GM12878 (cell line): ENCODE results near the gene COL18A1. TPM values are rescaled to one million over a fixed set of nuclear protein-coding genes. Genes with fewer than 3 reads are reported as not detected.

Experiments used
- ATAC-seq: fragments of 200-7000 bp; cut with Tn5 transposase; 3 replicates; pipeline ENCODE4 v1.9.1; 2020; ENCODE audit warnings: mild to moderate bottlenecking, moderate library complexity
- BruUV-seq: library from RNA; stranded (reverse); fragments of 400-500 nt; replicated peaks from 2 replicates; lab custom pipeline; 2021; lab: Mats Ljungman, UMichigan
- CTCF ChIA-PET: fragments of 300-600 bp; sonication (Branson Sonifier 250); formaldehyde crosslinking; extraction: SDS; loops from one replicate; lab custom pipeline; 2021; ENCODE audit warnings: inconsistent platforms; lab: Yijun Ruan, JAX
- POLR2A ChIA-PET: fragments of 350-600 bp; formaldehyde crosslinking; extraction: SDS; loops from one replicate; lab custom pipeline; 2021; ENCODE audit warnings: inconsistent platforms; lab: Charles Lee
- RAD21 ChIA-PET: fragments of 300-600 bp; sonication (Branson Sonifier 250); formaldehyde crosslinking; loops from one replicate; lab custom pipeline; 2023; ENCODE audit warnings: antibody characterized with exemption; ENCODE audit not compliant: unreplicated experiment; lab: Charles Lee
- SMC1A ChIA-PET: fragments of 300-600 bp; sonication (Branson Sonifier 250); formaldehyde crosslinking; loops from one replicate; lab custom pipeline; 2023; ENCODE audit not compliant: unreplicated experiment, uncharacterized antibody; lab: Charles Lee
- DNase-seq: peaks from one replicate; pipeline ENCODE4 v3.0.0-alpha.2; 2011; ENCODE audit warnings: low read depth, low spot score
- FAIRE-seq: peaks from 3 replicates; lab custom pipeline; 2011; peaks lifted over from hg19 to GRCh38; lab: Jason Lieb, UNC
- H2AFZ ChIP-seq: 2 replicates; pipeline ENCODE4 v1.6.0; 2011; ENCODE audit warnings: low read depth, low read length, control low read depth; ENCODE audit not compliant: control insufficient read depth
- H3K27ac ChIP-seq: 2 replicates; pipeline ENCODE4 v1.5.1; 2011; ENCODE audit warnings: control low read depth; ENCODE audit not compliant: control insufficient read depth, insufficient read depth
- H3K27me3 ChIP-seq, 2 experiments: replicated peaks in 1 of 2; 2 replicates each; pipeline versions ENCODE4 v1.6.0 to v1.6.1; 2011; ENCODE audit warnings: low read length in 1 of 2; ENCODE audit not compliant: control insufficient read depth in 2 of 2, insufficient read depth in 2 of 2
- H3K36me3 ChIP-seq, 2 experiments: 2 replicates each; pipeline ENCODE4 v1.5.1; 2011; ENCODE audit warnings: low read length in 1 of 2; ENCODE audit not compliant: control insufficient read depth in 2 of 2, insufficient read depth in 2 of 2
- H3K4me1 ChIP-seq: 2 replicates; pipeline ENCODE4 v1.6.1; 2011; ENCODE audit warnings: mild to moderate bottlenecking, low read length, moderate library complexity, mixed read lengths; ENCODE audit not compliant: control insufficient read depth, insufficient read depth
- H3K4me2 ChIP-seq: 2 replicates; pipeline ENCODE4 v1.6.0; 2011; ENCODE audit warnings: control low read depth; ENCODE audit not compliant: control insufficient read depth, insufficient read depth
- H3K4me3 ChIP-seq: fragments of 200-600 bp; sonication (generic); 2 replicates; pipeline ENCODE4 v1.5.1; 2016
- H3K79me2 ChIP-seq: 2 replicates; pipeline ENCODE4 v1.6.0; 2011; ENCODE audit warnings: low read length; ENCODE audit not compliant: control insufficient read depth, insufficient read depth
- H3K9ac ChIP-seq: 2 replicates; pipeline ENCODE4 v1.8.0; 2011; ENCODE audit warnings: low read length, control low read depth, mixed read lengths; ENCODE audit not compliant: control insufficient read depth, insufficient read depth
- H3K9me3 ChIP-seq: replicated peaks from 3 replicates; pipeline ENCODE4 v1.5.1; 2011; ENCODE audit warnings: mild to moderate bottlenecking, low read length; ENCODE audit not compliant: control insufficient read depth, insufficient read depth
- H4K20me1 ChIP-seq: 2 replicates; pipeline ENCODE4 v1.6.0; 2011; ENCODE audit not compliant: control insufficient read depth, insufficient read depth
- KAT2A ChIP-seq: conservative IDR thresholded peaks from 2 replicates; pipeline ENCODE4 v1.6.1; 2011; ENCODE audit warnings: low read depth, low read length; ENCODE audit not compliant: control insufficient read depth
- POLR2A ChIP-seq: IDR thresholded peaks from 2 replicates; pipeline ENCODE4 v1.6.1; 2011; ENCODE audit warnings: low read depth, mild to moderate bottlenecking, low read length
- SREBF2 ChIP-seq: IDR thresholded peaks from 2 replicates; pipeline ENCODE4 v1.6.1; 2012; ENCODE audit warnings: mild to moderate bottlenecking, low read length
- STAT3 ChIP-seq: IDR thresholded peaks from 2 replicates; pipeline ENCODE4 v1.6.1; 2011; ENCODE audit warnings: low read depth, low read length, improper control_type of control experiment
- ZNF207 ChIP-seq: fragments of 450-650 bp; IDR thresholded peaks from 2 replicates; pipeline ENCODE4 v1.6.1; 2014; ENCODE audit warnings: antibody characterized with exemption, mild to moderate bottlenecking, borderline replicate concordance
- ZSCAN29 ChIP-seq: fragments of 450-650 bp; IDR thresholded peaks from 2 replicates; pipeline ENCODE4 v1.6.1; 2017; ENCODE audit warnings: mild to moderate bottlenecking, moderate library complexity
- WGBS: methylation state at CpG from one replicate; pipeline ENCODE4 v1.1.6; 2016; ENCODE audit warnings: low lambda C conversion rate; ENCODE audit not compliant: insufficient replicate concordance, insufficient coverage; ENCODE audit errors: missing lambda C conversion rate; 5-methylcytosine and 5-hydroxymethylcytosine counted together
- in situ Hi-C: fragments of 300-500 bp; cut with MboI; formaldehyde crosslinking; loops from 9 replicates; pipeline ENCODE4 v1.14.3; 2018; ENCODE audit warnings: mixed read lengths
- intact Hi-C: fragments of 100-400 bp; cut with micrococcal nuclease; formaldehyde crosslinking; loops from one replicate; pipeline ENCODE4 v1.14.2; 2022; ENCODE audit not compliant: unreplicated experiment
- polyA plus RNA-seq, 11 experiments: library from polyadenylated mRNA; depleted of rRNA in 4 of 11; unstranded in 6 of 11; stranded (reverse) in 5 of 11; fragments of >200 nt; fragmentation: Nextera tagmentation in 4 of 11; fragmentation: Illumina TruSeq in 1 of 11; extraction: Ambion mirVana in 4 of 11; extraction: Trizol in 1 of 11; gene quantifications; 1 replicate in 1 of 11; 2 replicates in 10 of 11; pipeline versions ENCODE4 v1.2.1 to v1.2.3, GENCODE V29; 2011 to 2016; ENCODE audit warnings: inconsistent platforms in 2 of 11, missing spikeins in 2 of 11, low read depth in 1 of 11
- total RNA-seq, 4 experiments: library from RNA; depleted of rRNA in 3 of 4; stranded (reverse); fragments of >200 nt in 3 of 4; fragmentation: Illumina TruSeq in 1 of 4; extraction: Trizol in 1 of 4; gene quantifications; 2 replicates each; pipeline versions ENCODE4 v1.2.1 to v1.2.3, GENCODE V29; 2013 to 2021
- TF ChIP-seq, protein P1 (sequence below): fragments of 450-650 bp; IDR thresholded peaks from 2 replicates; pipeline ENCODE4 v1.6.1; 2017; ENCODE audit warnings: antibody characterized with exemption, mild to moderate bottlenecking, moderate library complexity
- TF ChIP-seq, protein P2 (sequence below): IDR thresholded peaks from 2 replicates; pipeline ENCODE4 v1.6.1; 2012; ENCODE audit warnings: mild to moderate bottlenecking, low read depth, low read length

COL18A1 gene
- total and polyA plus RNA-seq, 10 of the 15 experiments (the other 5 are each of a cell fraction or from before 2014, with no cell fraction given), result under 0.01 to 0.49 (median 0.09) TPM; not detected in 3

DNA sequence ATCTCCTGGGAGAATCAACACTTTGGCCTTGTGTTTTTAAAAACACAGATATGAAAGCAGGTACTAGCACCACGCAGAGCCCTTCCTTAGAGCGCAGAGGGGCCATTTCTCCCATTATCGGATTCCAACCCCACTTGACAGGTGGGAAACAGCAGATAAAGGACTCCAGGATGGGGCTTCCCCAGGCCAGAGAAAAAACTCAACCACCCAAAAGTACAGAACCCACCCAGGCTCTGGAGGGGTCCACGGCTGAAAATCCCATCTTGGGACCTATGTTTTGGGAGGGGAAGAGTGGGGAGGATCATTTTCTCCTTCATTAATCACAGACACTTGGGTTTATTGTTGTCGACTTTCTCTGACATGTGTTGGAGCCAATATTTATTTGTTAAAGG, 27.1 kb upstream of the COL18A1 start (continued):
- TF ChIP-seq ZSCAN29, result no peak
- TF ChIP-seq KAT2A, result no peak

- DNase-seq, result no peak
- SMC1A ChIA-PET, result no interaction called here
- RAD21 ChIA-PET, result no interaction called here
Observed at GRCh38 chr21:45378258-45378966, 26.6 kb upstream of the COL18A1 start.

DNA sequence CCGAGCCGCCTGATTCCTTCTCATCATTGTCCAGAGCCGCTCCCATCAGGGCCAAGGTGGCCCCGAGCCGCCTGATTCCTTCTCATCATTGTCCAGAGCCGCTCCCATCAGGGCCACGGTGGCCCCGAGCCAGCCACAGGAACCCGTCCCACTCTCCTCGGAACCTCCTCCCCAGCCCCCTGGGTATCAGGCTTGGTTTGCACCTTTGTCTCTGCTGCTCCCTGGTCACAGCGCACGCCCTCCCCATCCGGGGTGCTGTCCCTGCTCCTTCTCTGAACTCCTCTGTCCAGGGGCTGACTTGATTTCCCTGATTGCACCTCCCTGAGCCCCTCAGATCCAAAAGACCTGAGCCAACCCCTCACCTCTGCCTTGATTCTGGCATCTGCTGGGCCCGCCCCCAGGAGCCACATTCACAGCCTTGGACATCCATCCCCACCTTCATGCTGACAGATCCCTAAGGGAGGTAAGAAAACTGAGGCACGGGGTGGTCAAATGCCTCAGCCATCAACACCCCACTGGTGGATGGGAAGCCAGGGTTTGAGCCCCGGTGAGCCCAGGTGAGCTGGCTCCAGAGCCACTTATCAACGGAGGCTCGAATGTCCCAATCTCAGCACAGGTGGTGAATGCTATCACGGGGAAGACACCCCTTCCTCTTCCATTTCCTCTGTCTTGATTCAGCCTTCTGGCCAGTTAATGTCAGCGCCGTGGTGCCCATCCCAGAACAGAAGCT, 25.6 kb upstream of the COL18A1 start:
- FAIRE-seq (no peak), DNase-seq (no peak), ATAC-seq (no peak)
- H3K4me1 ChIP-seq, result no peaks in the 10 kb centered on the region
- intact Hi-C loops (no loop called here), in situ Hi-C loops (no loop called here)
- SMC1A ChIA-PET, result no interaction called here
- H3K4me3 ChIP-seq, result no peak overlapping the region
- 27% methylated on average over 17 of the region's 21 CpGs for WGBS
- POLR2A ChIA-PET, result no interaction called here
- H4K20me1 ChIP-seq, result no peaks in the 10 kb centered on the region
- BruUV-seq, result no TSS peak
- H3K79me2 ChIP-seq, result no peaks in the 10 kb centered on the region
- CTCF ChIA-PET, result no interaction called here
- no peak overlapping the region for H3K9ac ChIP-seq
- H3K4me2 ChIP-seq, result no peak overlapping the region
- RAD21 ChIA-PET, result no interaction called here
- H2AFZ ChIP-seq, result no peak overlapping the region
- no peaks in the 10 kb centered on the region for H3K36me3 ChIP-seq
- H3K27ac ChIP-seq, result no peak overlapping the region
- H3K9me3 ChIP-seq, result no peaks in the 10 kb centered on the region
- H3K27me3 ChIP-seq, result 0 out of 4 replicates have a peak, but pooled peaks cover 0 to 3% of the 10 kb centered on the region in 2 experiments
- TF ChIP-seq ZNF207, result no peak
- TF ChIP-seq, protein P1, sequence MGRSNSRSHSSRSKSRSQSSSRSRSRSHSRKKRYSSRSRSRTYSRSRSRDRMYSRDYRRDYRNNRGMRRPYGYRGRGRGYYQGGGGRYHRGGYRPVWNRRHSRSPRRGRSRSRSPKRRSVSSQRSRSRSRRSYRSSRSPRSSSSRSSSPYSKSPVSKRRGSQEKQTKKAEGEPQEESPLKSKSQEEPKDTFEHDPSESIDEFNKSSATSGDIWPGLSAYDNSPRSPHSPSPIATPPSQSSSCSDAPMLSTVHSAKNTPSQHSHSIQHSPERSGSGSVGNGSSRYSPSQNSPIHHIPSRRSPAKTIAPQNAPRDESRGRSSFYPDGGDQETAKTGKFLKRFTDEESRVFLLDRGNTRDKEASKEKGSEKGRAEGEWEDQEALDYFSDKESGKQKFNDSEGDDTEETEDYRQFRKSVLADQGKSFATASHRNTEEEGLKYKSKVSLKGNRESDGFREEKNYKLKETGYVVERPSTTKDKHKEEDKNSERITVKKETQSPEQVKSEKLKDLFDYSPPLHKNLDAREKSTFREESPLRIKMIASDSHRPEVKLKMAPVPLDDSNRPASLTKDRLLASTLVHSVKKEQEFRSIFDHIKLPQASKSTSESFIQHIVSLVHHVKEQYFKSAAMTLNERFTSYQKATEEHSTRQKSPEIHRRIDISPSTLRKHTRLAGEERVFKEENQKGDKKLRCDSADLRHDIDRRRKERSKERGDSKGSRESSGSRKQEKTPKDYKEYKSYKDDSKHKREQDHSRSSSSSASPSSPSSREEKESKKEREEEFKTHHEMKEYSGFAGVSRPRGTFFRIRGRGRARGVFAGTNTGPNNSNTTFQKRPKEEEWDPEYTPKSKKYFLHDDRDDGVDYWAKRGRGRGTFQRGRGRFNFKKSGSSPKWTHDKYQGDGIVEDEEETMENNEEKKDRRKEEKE, result no peak
- TF ChIP-seq SREBF2, result no peak
- TF ChIP-seq, protein P2, sequence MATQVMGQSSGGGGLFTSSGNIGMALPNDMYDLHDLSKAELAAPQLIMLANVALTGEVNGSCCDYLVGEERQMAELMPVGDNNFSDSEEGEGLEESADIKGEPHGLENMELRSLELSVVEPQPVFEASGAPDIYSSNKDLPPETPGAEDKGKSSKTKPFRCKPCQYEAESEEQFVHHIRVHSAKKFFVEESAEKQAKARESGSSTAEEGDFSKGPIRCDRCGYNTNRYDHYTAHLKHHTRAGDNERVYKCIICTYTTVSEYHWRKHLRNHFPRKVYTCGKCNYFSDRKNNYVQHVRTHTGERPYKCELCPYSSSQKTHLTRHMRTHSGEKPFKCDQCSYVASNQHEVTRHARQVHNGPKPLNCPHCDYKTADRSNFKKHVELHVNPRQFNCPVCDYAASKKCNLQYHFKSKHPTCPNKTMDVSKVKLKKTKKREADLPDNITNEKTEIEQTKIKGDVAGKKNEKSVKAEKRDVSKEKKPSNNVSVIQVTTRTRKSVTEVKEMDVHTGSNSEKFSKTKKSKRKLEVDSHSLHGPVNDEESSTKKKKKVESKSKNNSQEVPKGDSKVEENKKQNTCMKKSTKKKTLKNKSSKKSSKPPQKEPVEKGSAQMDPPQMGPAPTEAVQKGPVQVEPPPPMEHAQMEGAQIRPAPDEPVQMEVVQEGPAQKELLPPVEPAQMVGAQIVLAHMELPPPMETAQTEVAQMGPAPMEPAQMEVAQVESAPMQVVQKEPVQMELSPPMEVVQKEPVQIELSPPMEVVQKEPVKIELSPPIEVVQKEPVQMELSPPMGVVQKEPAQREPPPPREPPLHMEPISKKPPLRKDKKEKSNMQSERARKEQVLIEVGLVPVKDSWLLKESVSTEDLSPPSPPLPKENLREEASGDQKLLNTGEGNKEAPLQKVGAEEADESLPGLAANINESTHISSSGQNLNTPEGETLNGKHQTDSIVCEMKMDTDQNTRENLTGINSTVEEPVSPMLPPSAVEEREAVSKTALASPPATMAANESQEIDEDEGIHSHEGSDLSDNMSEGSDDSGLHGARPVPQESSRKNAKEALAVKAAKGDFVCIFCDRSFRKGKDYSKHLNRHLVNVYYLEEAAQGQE, result no peak

More at GRCh38 chr21:45378258-45378966, 26.6 kb upstream of the COL18A1 start:
- H3K4me1 ChIP-seq, result no peaks in the 10 kb centered on the region
- no peaks in the 10 kb centered on the region for H3K9me3 ChIP-seq
- no TSS peak for BruUV-seq
- H3K27ac ChIP-seq, result no peak overlapping the region
- no peak overlapping the region for H3K9ac ChIP-seq
- WGBS, result 30% methylated on average over 13 of the region's 13 CpGs
- H3K27me3 ChIP-seq, result 0 out of 4 replicates have a peak, but pooled peaks cover 0 to 3% of the 10 kb centered on the region in 2 experiments
- FAIRE-seq (no peak), ATAC-seq (no peak)
- in situ Hi-C loops, result no loop called here
- POLR2A ChIA-PET, result no interaction called here
- intact Hi-C loops, result no loop called here
- H3K36me3 ChIP-seq, result no peaks in the 10 kb centered on the region
- H4K20me1 ChIP-seq, result no peaks in the 10 kb centered on the region
- no peak overlapping the region for H3K4me3 ChIP-seq
- TF ChIP-seq POLR2A (no peak), STAT3 (no peak)
- H3K4me2 ChIP-seq, result no peak overlapping the region
- no peak overlapping the region for H2AFZ ChIP-seq
- no peaks in the 10 kb centered on the region for H3K79me2 ChIP-seq
- CTCF ChIA-PET, result no interaction called here
